NT2/D1 (cell line): ENCODE results near the gene PARM1.

Experiments used
- DNase-seq: peaks from one replicate; pipeline ENCODE4 v3.0.0-alpha.2; 2011; ENCODE audit warnings: low read depth, low spot score
- H3K27me3 ChIP-seq: 2 replicates; pipeline ENCODE4 v1.6.0; 2011; ENCODE audit warnings: mild to moderate bottlenecking; ENCODE audit not compliant: insufficient read length, insufficient read depth
- H3K36me3 ChIP-seq: 2 replicates; pipeline ENCODE4 v1.6.1; 2011; ENCODE audit warnings: mild to moderate bottlenecking, low read length, mixed read lengths; ENCODE audit not compliant: insufficient read depth, insufficient read length
- H3K4me1 ChIP-seq: 2 replicates; pipeline ENCODE4 v1.5.1; 2011; ENCODE audit not compliant: insufficient read depth, insufficient read length
- H3K4me3 ChIP-seq: 2 replicates; pipeline ENCODE4 v1.5.1; 2011; ENCODE audit warnings: low read depth; ENCODE audit not compliant: insufficient read length
- H3K9ac ChIP-seq: 2 replicates; pipeline ENCODE4 v1.6.0; 2011; ENCODE audit warnings: low read depth; ENCODE audit not compliant: insufficient read length
- H3K9me3 ChIP-seq: 2 replicates; pipeline ENCODE4 v1.5.1; 2011; ENCODE audit warnings: mild to moderate bottlenecking, low read length; ENCODE audit not compliant: insufficient read depth
- SUZ12 ChIP-seq: IDR thresholded peaks from 2 replicates; pipeline ENCODE4 v1.6.1; 2011; ENCODE audit not compliant: insufficient read length, insufficient read depth; ENCODE audit errors: extremely low read depth
- YY1 ChIP-seq: IDR thresholded peaks from 2 replicates; pipeline ENCODE4 v1.6.1; 2011; ENCODE audit not compliant: insufficient read length, insufficient read depth
- ZNF274 ChIP-seq: IDR thresholded peaks from 2 replicates; pipeline ENCODE4 v1.6.1; 2011; ENCODE audit warnings: mild to moderate bottlenecking, low read depth, low read length

The PARM1 gene

DNA sequence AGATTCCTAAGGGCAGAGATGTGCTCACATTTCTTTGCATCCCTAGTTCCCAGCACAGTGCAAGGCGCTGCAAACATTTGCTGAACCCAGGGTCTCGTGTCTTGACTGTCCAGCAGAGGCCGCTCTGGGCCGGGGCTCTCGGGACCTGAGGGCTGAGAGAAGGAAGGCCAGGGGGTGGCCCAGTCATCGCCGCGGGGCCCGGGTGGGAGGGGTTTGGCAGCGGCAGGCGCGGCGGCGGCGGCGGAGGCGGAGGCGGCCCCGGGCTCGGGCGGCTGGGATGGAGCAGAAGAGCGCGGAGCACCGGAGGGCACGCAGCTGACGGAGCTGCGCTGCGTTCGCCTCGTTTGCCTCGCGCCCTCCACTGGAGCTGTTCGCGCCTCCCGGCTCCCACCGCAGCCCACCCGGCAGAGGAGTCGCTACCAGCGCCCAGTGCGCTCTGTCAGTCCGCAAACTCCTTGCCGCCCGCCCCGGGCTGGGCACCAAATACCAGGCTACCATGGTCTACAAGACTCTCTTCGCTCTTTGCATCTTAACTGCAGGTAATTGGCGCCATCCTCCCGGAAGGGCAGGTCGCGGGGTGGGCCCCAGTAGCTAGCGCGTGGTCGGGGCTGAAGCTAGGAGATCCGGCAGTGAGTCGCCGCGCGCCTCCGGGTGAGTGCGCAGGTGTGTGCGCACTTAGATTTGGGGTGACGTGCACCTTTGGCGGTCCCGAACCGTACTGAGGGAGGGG is at the start of gene PARM1:
PARM1 (plus strand) TSS at position 285 of the 730 bp plus-strand sequence; CDS start at position 497, 212 bp downstream.
- H3K9me3 ChIP-seq = no peaks in the 10 kb centered on the region
- H3K9ac ChIP-seq = peak within 1 kb of the TSS; percentile 56
- TF ChIP-seq YY1 (no peak), SUZ12 (peak; percentile 11), ZNF274 (no peak)
- H3K4me3 ChIP-seq = peak within 1 kb of the TSS; percentile 62
- peak; percentile 72 for DNase-seq
- H3K27me3 ChIP-seq = peaks cover 35% of the 10 kb centered on the region
- no peaks in the 10 kb centered on the region for H3K36me3 ChIP-seq
- no peaks in the 10 kb centered on the region for H3K4me1 ChIP-seq

- no peaks in the 10 kb centered on the region for H3K4me1 ChIP-seq
Observed at GRCh38 chr4:74884266-74884665, 48.6 kb upstream of the PARM1 start.

DNA sequence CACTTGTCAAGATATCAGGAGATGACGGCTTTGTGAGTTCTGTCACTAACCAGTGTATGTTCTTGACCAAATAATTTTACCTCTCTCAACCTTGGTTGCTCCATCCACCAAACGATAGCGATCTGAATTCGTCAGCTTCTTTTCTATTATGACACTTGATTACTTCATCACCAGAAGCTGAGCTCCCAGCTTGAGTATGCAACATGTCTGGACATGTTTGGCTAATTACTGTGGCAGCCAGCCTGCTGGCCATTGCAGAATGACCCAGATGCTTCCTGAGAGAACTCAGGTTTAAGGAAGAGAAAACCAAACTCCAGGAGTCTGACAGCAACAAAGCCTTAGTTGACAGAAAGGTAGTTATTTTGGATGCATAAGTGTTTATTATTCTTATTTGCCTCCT is 46.4 kb upstream of the PARM1 start:
- no peaks in the 10 kb centered on the region for H3K27me3 ChIP-seq
- H3K4me1 ChIP-seq = no peaks in the 10 kb centered on the region
- no peak for DNase-seq
- H3K36me3 ChIP-seq = no peaks in the 10 kb centered on the region
- TF ChIP-seq YY1 = no peak
- no peak overlapping the region for H3K9ac ChIP-seq
- H3K9me3 ChIP-seq = no peaks in the 10 kb centered on the region
- H3K4me3 ChIP-seq = no peak overlapping the region

More at GRCh38 chr4:74884266-74884665, 48.6 kb upstream of the PARM1 start:
- DNase-seq = no peak
- Histone ChIP-seq H3K9me3 (no peaks in the 10 kb centered on the region), H3K36me3 (no peaks in the 10 kb centered on the region), H3K9ac (no peak overlapping the region), H3K27me3 (no peaks in the 10 kb centered on the region), H3K4me3 (no peak overlapping the region)
- TF ChIP-seq ZNF274 (no peak), YY1 (no peak), SUZ12 (no peak)

GRCh38 chr4:74890341-74890740 is 42.6 kb upstream of the PARM1 start:
- Histone ChIP-seq H3K27me3 (no peaks in the 10 kb centered on the region), H3K4me1 (no peaks in the 10 kb centered on the region)

DNA sequence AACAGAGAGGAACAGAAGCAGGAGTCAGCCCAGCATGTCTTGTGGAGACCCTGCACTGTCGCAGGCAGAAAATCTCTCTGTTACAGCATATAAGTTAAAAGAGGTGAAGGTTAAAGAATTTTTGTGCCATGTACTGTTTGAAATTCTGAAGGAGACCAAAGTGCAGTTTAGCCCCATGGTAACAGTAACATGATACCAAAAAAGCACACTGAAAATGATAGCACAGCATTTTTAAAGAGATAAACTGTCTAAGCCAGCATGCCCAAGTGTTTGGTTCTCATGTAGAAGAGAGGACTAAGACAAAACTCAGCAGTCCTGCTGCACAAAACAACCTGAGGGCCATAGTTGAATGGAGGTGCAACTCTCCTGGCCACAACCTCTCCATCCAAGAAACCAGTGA is 41.9 kb upstream of the PARM1 start:
- TF ChIP-seq SUZ12 (no peak), ZNF274 (no peak), YY1 (no peak)

More at GRCh38 chr4:74890341-74890740, 42.6 kb upstream of the PARM1 start:
- Histone ChIP-seq H3K4me3 (no peak overlapping the region), H3K9ac (no peak overlapping the region), H3K9me3 (no peaks in the 10 kb centered on the region), H3K36me3 (no peaks in the 10 kb centered on the region)
- no peak for DNase-seq
- no peak for TF ChIP-seq SUZ12
- no peak for TF ChIP-seq YY1
- TF ChIP-seq ZNF274 = no peak

DNA sequence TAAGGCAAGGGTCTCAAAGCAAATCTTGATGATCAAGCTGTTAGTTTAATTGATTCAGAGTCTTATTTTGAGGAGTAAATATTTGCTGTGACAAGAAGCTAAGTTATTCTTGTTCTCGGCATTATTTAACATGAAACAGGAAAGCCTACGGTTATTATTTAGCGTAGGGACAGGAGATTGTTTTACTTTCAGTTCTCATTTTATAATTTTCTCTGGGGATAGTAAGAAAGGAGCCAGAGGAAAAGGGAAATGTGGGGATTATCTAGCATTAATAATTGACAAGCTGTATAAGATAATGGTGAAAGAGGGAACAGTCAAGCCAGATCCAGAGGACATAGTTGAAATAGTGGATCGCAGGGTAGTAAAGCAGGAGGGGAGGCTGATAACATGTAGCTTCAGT is 39.7 kb upstream of the PARM1 start:
- TF ChIP-seq SUZ12 (no peak), YY1 (no peak), ZNF274 (no peak)
- no peak overlapping the region for H3K4me3 ChIP-seq
- no peak for DNase-seq

More for the DNA sequence above, 41.9 kb upstream of the PARM1 start:
- H3K9ac ChIP-seq = no peak overlapping the region
- no peak for DNase-seq
- H3K4me3 ChIP-seq = no peak overlapping the region
- H3K27me3 ChIP-seq = no peaks in the 10 kb centered on the region
- H3K4me1 ChIP-seq = no peaks in the 10 kb centered on the region
- no peaks in the 10 kb centered on the region for H3K36me3 ChIP-seq
- no peaks in the 10 kb centered on the region for H3K9me3 ChIP-seq

DNA sequence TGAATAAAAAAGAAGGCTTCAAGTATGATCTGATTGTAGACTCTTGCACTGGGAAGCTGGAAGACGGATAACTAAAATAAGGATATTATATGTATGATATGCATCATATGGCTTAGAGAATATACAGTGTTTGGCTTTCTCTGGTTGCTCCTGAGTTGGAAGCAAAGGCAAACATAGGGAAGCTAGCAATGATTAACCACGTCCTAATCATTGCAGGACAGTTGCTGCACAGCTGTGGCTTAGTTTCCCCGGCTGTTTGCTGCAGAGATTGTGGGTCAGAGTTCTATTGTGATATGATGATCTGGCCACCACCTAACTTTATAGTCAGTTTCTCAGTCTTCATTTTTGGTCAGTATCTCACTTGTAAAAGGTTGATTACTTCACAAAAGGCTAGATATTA is 36.3 kb upstream of the PARM1 start:
- no peaks in the 10 kb centered on the region for H3K9me3 ChIP-seq
- no peak overlapping the region for H3K9ac ChIP-seq
- H3K4me1 ChIP-seq = no peaks in the 10 kb centered on the region

More for the DNA sequence above, 39.7 kb upstream of the PARM1 start:
- no peak overlapping the region for H3K9ac ChIP-seq
- no peaks in the 10 kb centered on the region for H3K36me3 ChIP-seq
- H3K9me3 ChIP-seq = no peaks in the 10 kb centered on the region
- no peaks in the 10 kb centered on the region for H3K4me1 ChIP-seq
- H3K27me3 ChIP-seq = no peaks in the 10 kb centered on the region

More for the DNA sequence above, 36.3 kb upstream of the PARM1 start:
- H3K36me3 ChIP-seq = no peaks in the 10 kb centered on the region
- no peak for TF ChIP-seq YY1
- TF ChIP-seq ZNF274 = no peak
- TF ChIP-seq SUZ12 = no peak
- DNase-seq = no peak
- no peaks in the 10 kb centered on the region for H3K27me3 ChIP-seq
- no peak overlapping the region for H3K4me3 ChIP-seq
